NCI-H1105 (cell line): ENCODE results near the gene QDPR.
"Not testable (repeated sequence)": the region's sequence is repeated elsewhere in the genome, so short reads cannot be mapped to it uniquely, and the experiment has no call there.

Source experiments
- DNase-seq: peaks from one replicate; lab custom pipeline; 2025; lab: John Stamatoyannopoulos, UW

QDPR gene

GRCh38 chr4:17511950-17512795, at the start of gene QDPR:
TSS of gene QDPR (minus strand) at chr4:17512090. CDS start at chr4:17512054, 36 bp downstream.
- peak; percentile 17 for DNase-seq

- DNase-seq: no peak
Observed at GRCh38 chr4:17561195-17561909, 49.5 kb upstream of the QDPR start.

- DNase-seq: no peak
Observed at GRCh38 chr4:17560065-17560673, 48.3 kb upstream of the QDPR start.

GRCh38 chr4:17559709-17560048, 47.8 kb upstream of the QDPR start:
- no peak for DNase-seq

GRCh38 chr4:17558941-17559708, 47.2 kb upstream of the QDPR start:
- DNase-seq: no peak

- DNase-seq: no peak
Observed at GRCh38 chr4:17557880-17558279, 46.0 kb upstream of the QDPR start.

- no peak for DNase-seq
Observed at GRCh38 chr4:17556498-17556897, 44.6 kb upstream of the QDPR start.

GRCh38 chr4:17554568-17554967, 42.7 kb upstream of the QDPR start:
- no peak for DNase-seq

- DNase-seq: no peak
Observed at GRCh38 chr4:17552427-17552826, 40.5 kb upstream of the QDPR start.

GRCh38 chr4:17550549-17550948, 38.7 kb upstream of the QDPR start:
- no peak for DNase-seq

- no peak for DNase-seq
Observed at GRCh38 chr4:17546678-17547077, 34.8 kb upstream of the QDPR start.

- no peak for DNase-seq
Observed at GRCh38 chr4:17546222-17546621, 34.3 kb upstream of the QDPR start.

GRCh38 chr4:17545374-17546140, 33.7 kb upstream of the QDPR start:
- DNase-seq: no peak

- peak; percentile 35 for DNase-seq
Observed at GRCh38 chr4:17544831-17545234, 32.9 kb upstream of the QDPR start.

- peak; percentile 0 for DNase-seq
Observed at GRCh38 chr4:17544205-17544604, 32.3 kb upstream of the QDPR start.

- not testable (repeated sequence) for DNase-seq
Observed at GRCh38 chr4:17537060-17537459, 25.2 kb upstream of the QDPR start.

GRCh38 chr4:17535906-17536305, 24.0 kb upstream of the QDPR start:
- no peak for DNase-seq

- no peak for DNase-seq
Observed at GRCh38 chr4:17535242-17535641, 23.4 kb upstream of the QDPR start.

- no peak for DNase-seq
Observed at GRCh38 chr4:17534705-17535104, 22.8 kb upstream of the QDPR start.

- no peak for DNase-seq
Observed at GRCh38 chr4:17531538-17532285, 19.8 kb upstream of the QDPR start.
